Heart left ventricle (tissue), 16 donors: Measurements from ENCODE around the gene CRYGA. TPM values are rescaled to one million over a fixed set of nuclear protein-coding genes. Genes with fewer than 3 reads are reported as not detected.

Experiments used
- ATAC-seq, 4 donors: fragments of 200-7000 bp; cut with Tn5 transposase; one replicate each; pipeline ENCODE4 v1.9.1; 2020 to 2022; ENCODE audit warnings: moderate library complexity in 4 of 4, mild to moderate bottlenecking in 3 of 4, moderate number of reproducible peaks in 1 of 4
- DNase-seq, 5 donors: peaks; one replicate each; pipeline ENCODE4 v3.0.0-alpha.2; 2020
- H3K27ac ChIP-seq, 12 donors: fragments of 200-600 bp; sonication (generic) in 4 of 12; one replicate each; pipeline versions ENCODE4 v1.5.0 to v1.8.0; 2016 to 2022; ENCODE audit warnings: mild to moderate bottlenecking in 2 of 12
- H3K27me3 ChIP-seq, 9 donors: fragments of 200-600 bp; sonication (generic) in 2 of 9; one replicate each; pipeline versions ENCODE4 v1.5.1 to v1.8.0; 2016 to 2022; ENCODE audit warnings: mild to moderate bottlenecking in 3 of 9
- H3K36me3 ChIP-seq, 9 donors: fragments of 200-600 bp; sonication (generic) in 2 of 9; one replicate each; pipeline versions ENCODE4 v1.5.0 to v1.8.0; 2018 to 2022; ENCODE audit warnings: mild to moderate bottlenecking in 2 of 9
- H3K4me1 ChIP-seq, 12 donors: fragments of 200-600 bp; sonication (generic) in 4 of 12; one replicate each; pipeline versions ENCODE4 v1.5.0 to v1.8.0; 2016 to 2022; ENCODE audit warnings: mild to moderate bottlenecking in 3 of 12
- H3K4me3 ChIP-seq, 12 donors: fragments of 200-600 bp; sonication (generic) in 4 of 12; one replicate each; pipeline versions ENCODE4 v1.5.0 to v1.8.0; 2017 to 2022; ENCODE audit warnings: mild to moderate bottlenecking in 9 of 12, moderate library complexity in 4 of 12
- H3K9me3 ChIP-seq, 12 donors: fragments of 200-600 bp; sonication (generic) in 4 of 12; one replicate each; pipeline versions ENCODE4 v1.5.0 to v1.8.0; 2016 to 2022; ENCODE audit warnings: mild to moderate bottlenecking in 1 of 12
- POLR2A ChIP-seq, 2 donors: fragments of 450-650 bp; IDR thresholded peaks; one replicate each; pipeline ENCODE4 v1.6.1; 2017; ENCODE audit warnings: antibody characterized with exemption in 2 of 2, mild to moderate bottlenecking in 2 of 2, moderate library complexity in 2 of 2
- WGBS, 4 donors: extraction: QIAGEN DNeasy Blood & Tissue Kit in 2 of 4; methylation state at CpG; one replicate each; pipeline versions ENCODE4 v1.1.5 to v1.1.7; 2013 to 2018; 5-methylcytosine and 5-hydroxymethylcytosine counted together
- intact Hi-C, 10 donors: fragments of 100-400 bp; cut with DNase I; formaldehyde crosslinking; loops; one replicate each; pipeline versions ENCODE4 v1.11.1 to v1.14.2; 2022
- long read RNA-seq, 3 donors: library from polyadenylated mRNA; unstranded; transcript quantifications; one replicate each; pipeline ENCODE4 v2.0.0, GENCODE V29; 2020 to 2021
- polyA plus RNA-seq, 2 donors: library from polyadenylated mRNA; stranded (reverse); fragments of 200-250 nt; gene quantifications; one replicate each; pipeline ENCODE4 v1.2.3, GENCODE V29; 2013
- total RNA-seq, 9 donors: library from RNA; depleted of rRNA in 2 of 9; stranded (reverse); fragments of >200 nt in 2 of 9; fragmentation: NEBNext Ultra II Directional in 3 of 9; extraction: Animal tissue kit (Norgen Biotek cat#: 25700) in 3 of 9; gene quantifications; one replicate each; pipeline versions ENCODE4 v1.1.0 to v1.2.4, GENCODE V29; 2016 to 2023
- TF ChIP-seq, protein P1 (sequence below), 12 donors: fragments of 200-600 bp; sonication (generic) in 4 of 12; IDR thresholded peaks; one replicate each; pipeline versions ENCODE4 v1.5.0 to v1.8.0; 2018 to 2022; ENCODE audit warnings: antibody characterized with exemption in 12 of 12, mild to moderate bottlenecking in 5 of 12
- donor health status: ischemic (EF 13 %, LVEDD 7.1; RV severe dilation, severe dysfunction).
- donor health status: healthy with polysubstance abuse.
- donor health status: DM: no; HTN: yes; CAD: no.
- donor health status: DM: no; HTN: no; CAD: no.
- donor health status: ischemic (EF 25% LVEDD 6.9; RV normal size, moderate dysfunction).
- donor health status: ischemic (EF 25% LVEDD 5.7; RV mildly dilated, moderate dysfunction).
- donor health status: healthy.
- donor health status: DM: yes; HTN: yes; CAD: no.
- donor health status: ischemic (EF 35%, LVEDD 5.7; RV mildly dilated, moderate dysfunction).
- donor health status: nonischemic (EF 11% LVEDD 7.7; RV severe dilation, severe dysfunction).
- donor health status: DM: yes; HTN: yes; CAD: no.
- donor health status: PGD.
- donor health status: ischemic (EF 29% LVEDD 5.4; RV normal size, mild dysfunction).
- donor health status: nonischemic (EF 23%, LVEDD 6.1; RV moderate dilation, normal function).

The CRYGA gene, protein sequence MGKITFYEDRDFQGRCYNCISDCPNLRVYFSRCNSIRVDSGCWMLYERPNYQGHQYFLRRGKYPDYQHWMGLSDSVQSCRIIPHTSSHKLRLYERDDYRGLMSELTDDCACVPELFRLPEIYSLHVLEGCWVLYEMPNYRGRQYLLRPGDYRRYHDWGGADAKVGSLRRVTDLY
- total RNA-seq (not detected), polyA plus RNA-seq (not detected)
- long read RNA-seq, donor 1 = 0 reads
- long read RNA-seq, donor 2 = 0 reads
- long read RNA-seq, donor 3 = 0 reads

DNA sequence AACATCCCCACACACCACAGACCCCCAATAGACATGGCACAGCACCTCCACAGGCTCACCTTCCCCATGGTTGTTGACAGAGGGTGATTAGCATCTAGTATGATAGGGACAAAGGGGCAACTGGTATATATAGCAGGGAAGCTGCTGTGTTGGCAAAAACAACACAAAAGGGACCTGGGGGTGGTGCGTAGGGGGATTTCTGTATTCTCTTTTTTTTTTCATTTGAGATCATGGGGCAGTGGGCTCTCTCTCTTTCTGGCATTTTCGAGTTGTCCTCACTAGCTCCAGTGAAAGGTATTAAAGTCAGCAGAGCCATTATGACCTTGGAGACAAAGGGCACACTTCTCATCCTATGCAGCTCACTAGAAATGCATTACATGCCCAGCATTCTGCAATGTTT lies at the start of gene CRYGA:
Gene CRYGA, minus strand, starts transcription at position 101 of the 400 bp plus-strand sequence. Its CDS starts 33 bp downstream, at position 68.
- ATAC-seq (no peak), DNase-seq (no peak)
- intact Hi-C loops = no loop called here
- H3K4me3 ChIP-seq = no peak within 1 kb of the TSS
- H3K4me1 ChIP-seq = no peaks in the 10 kb centered on the region
- H3K27me3 ChIP-seq = peaks cover 0 to 17% (median 0%) of the 10 kb centered on the region in 9 donors
- no peak within 1 kb of the TSS for H3K27ac ChIP-seq
- WGBS, 4 donors = 62 to 75% (median 68%) methylated on average over 2 of the region's 2 CpGs
- TF ChIP-seq, protein P1, sequence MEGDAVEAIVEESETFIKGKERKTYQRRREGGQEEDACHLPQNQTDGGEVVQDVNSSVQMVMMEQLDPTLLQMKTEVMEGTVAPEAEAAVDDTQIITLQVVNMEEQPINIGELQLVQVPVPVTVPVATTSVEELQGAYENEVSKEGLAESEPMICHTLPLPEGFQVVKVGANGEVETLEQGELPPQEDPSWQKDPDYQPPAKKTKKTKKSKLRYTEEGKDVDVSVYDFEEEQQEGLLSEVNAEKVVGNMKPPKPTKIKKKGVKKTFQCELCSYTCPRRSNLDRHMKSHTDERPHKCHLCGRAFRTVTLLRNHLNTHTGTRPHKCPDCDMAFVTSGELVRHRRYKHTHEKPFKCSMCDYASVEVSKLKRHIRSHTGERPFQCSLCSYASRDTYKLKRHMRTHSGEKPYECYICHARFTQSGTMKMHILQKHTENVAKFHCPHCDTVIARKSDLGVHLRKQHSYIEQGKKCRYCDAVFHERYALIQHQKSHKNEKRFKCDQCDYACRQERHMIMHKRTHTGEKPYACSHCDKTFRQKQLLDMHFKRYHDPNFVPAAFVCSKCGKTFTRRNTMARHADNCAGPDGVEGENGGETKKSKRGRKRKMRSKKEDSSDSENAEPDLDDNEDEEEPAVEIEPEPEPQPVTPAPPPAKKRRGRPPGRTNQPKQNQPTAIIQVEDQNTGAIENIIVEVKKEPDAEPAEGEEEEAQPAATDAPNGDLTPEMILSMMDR (IDR thresholded peaks at IDR 0.05) = no peak
- no peak for TF ChIP-seq POLR2A (IDR thresholded peaks at IDR 0.05)
- no peaks in the 10 kb centered on the region for H3K9me3 ChIP-seq
- no peaks in the 10 kb centered on the region for H3K36me3 ChIP-seq

DNA sequence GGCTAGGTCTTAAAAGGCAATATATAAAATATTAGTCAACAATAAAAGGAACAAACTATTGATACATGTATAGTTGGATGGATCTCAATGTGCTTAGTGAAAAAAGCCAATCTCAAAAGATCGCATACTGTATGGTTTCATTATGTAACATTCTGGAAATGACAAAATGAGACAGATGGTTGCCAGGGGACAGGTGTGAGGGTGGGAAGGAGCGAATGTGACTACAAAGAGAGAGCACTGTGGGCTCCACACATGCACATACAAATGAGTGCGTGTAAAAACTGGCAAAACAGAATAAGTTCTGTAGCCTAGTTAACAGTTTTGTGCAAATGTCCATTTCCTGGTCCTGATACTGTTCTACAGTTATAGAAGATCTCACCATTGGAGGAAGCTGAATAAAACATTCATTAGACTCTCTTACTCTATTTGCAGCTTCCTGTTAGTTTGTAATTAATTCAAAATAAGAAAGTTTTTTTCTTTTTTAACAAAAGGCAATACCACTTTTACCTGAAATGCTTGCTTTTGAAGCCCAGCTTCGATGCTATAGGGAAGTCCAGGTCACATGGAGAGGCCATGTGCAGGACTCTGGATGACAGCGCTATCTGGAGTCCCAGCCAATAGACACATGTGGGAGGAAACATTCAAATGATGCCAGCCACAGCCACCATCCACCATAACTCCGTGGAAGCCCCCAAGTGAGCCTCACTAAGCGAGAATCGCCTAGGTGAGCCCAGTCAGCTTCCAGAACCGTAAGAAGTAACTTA lies 47.5 kb upstream of the CRYGA start:
- no peak overlapping the region for H3K27ac ChIP-seq
- no peaks in the 10 kb centered on the region for H3K36me3 ChIP-seq
- intact Hi-C loops = no loop called here
- 86 to 91% (median 90%) methylated on average over 9 of the region's 9 CpGs for WGBS, 4 donors
- ATAC-seq (no peak), DNase-seq (no peak)
- no peak overlapping the region for H3K4me3 ChIP-seq
- no peaks in the 10 kb centered on the region for H3K4me1 ChIP-seq
- TF ChIP-seq, protein P1 (IDR thresholded peaks at IDR 0.05) = no peak
- no peak for TF ChIP-seq POLR2A (IDR thresholded peaks at IDR 0.05)
- H3K27me3 ChIP-seq = no peaks in the 10 kb centered on the region
- no peaks in the 10 kb centered on the region for H3K9me3 ChIP-seq

DNA sequence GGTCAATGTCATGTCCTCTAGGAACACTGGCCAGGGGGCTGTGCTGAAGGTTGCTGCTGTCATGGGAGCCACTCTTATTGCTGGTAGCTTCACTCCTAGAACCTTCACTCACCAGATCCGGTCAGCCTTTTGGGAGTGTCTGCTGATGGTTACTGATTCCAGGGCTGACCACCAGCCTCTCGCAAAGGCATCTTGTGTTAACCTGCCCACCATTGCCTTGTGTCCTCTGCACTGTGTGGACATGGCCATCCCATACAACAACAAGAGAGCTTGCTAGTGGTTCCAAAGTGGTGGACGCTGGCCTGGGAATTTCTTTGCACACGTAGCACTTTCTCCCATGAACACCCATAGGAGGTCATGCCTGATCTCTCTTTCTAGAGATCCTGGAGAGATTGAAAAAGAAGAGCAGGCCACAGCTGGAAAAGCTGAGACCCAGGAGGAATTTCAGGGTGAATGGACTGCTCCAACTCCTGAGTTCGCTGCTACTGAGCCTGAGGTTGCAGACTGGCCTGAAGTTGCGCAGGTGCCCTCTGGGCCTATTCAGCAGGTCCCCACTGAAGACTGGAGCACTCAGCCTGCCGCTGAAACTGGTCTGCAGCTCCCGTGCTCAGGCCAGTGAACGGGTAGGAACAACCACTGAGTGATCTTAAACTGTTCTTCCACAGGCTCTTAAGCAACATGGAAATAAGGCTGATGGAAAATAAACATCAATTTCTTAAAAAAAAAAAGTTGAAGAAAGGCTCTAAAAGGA lies 45.1 kb upstream of the CRYGA start:
- ATAC-seq (no peak), DNase-seq (no peak)
- TF ChIP-seq, protein P1 (IDR thresholded peaks at IDR 0.05) = no peak
- TF ChIP-seq POLR2A (IDR thresholded peaks at IDR 0.05) = no peak
- intact Hi-C loops = no loop called here
- Histone ChIP-seq H3K4me1 (no peaks in the 10 kb centered on the region), H3K36me3 (no peaks in the 10 kb centered on the region), H3K4me3 (no peak overlapping the region), H3K9me3 (no peaks in the 10 kb centered on the region), H3K27ac (no peak overlapping the region), H3K27me3 (no peaks in the 10 kb centered on the region)
- WGBS, 4 donors = 86 to 90% (median 87%) methylated on average over 7 to 9 of the region's 9 CpGs

DNA sequence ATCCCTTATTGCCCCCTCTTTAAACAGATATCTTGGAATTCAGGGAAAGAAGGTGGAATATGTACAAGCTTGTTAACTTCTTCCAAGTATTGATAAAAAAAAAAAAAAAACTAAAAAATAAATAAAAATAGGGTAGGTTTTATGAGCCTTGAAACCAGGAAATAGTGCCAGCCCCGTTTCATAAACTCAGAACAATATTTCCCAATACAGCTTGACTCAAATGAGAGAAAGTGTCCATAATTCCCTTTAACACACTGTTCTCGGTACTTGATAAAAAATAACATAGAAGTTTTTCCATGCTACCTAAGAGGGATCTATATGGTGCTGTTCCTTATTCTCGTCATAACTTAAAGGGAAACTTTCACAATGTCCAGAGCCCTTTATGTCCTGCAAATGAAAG lies 44.4 kb upstream of the CRYGA start:
- Histone ChIP-seq H3K9me3 (no peaks in the 10 kb centered on the region), H3K36me3 (no peaks in the 10 kb centered on the region), H3K4me3 (no peak overlapping the region), H3K27me3 (no peaks in the 10 kb centered on the region), H3K4me1 (no peaks in the 10 kb centered on the region), H3K27ac (no peak overlapping the region)
- TF ChIP-seq POLR2A (IDR thresholded peaks at IDR 0.05) = no peak
- TF ChIP-seq, protein P1 (IDR thresholded peaks at IDR 0.05) = no peak
- 76 to 86% (median 82%) methylated on average over 3 of the region's 3 CpGs for WGBS, 4 donors
- intact Hi-C loops = no loop called here
- ATAC-seq (no peak), DNase-seq (no peak)
